Panc1 (cell line): ENCODE results near the gene TMEM141. TPM values are rescaled to one million over a fixed set of nuclear protein-coding genes. Genes with fewer than 3 reads are reported as not detected.
"Not testable (repeated sequence)": the region's sequence is repeated elsewhere in the genome, so short reads cannot be mapped to it uniquely, and the experiment has no call there.

Experiments
- ATAC-seq: fragments of 200-7000 bp; cut with Tn5 transposase; 2 replicates; pipeline ENCODE4 v1.9.1; 2020; ENCODE audit warnings: mild to moderate bottlenecking, moderate library complexity
- BruUV-seq: library from RNA; stranded (reverse); fragments of 400-500 nt; replicated peaks from 2 replicates; lab custom pipeline; 2021; lab: Mats Ljungman, UMichigan
- CTCF ChIA-PET: fragments of 300-600 bp; sonication (Branson Sonifier 250); formaldehyde crosslinking; loops from one replicate; lab custom pipeline; 2022; ENCODE audit warnings: antibody characterized with exemption; lab: Charles Lee
- POLR2A ChIA-PET: fragments of 300-600 bp; sonication (Branson Sonifier 250); formaldehyde crosslinking; loops from one replicate; lab custom pipeline; 2022; ENCODE audit warnings: antibody characterized with exemption; lab: Charles Lee
- DNase-seq: peaks from one replicate; pipeline ENCODE4 v3.0.0-alpha.2; 2010; ENCODE audit warnings: low read depth, low spot score
- H3K27ac ChIP-seq: 2 replicates; pipeline ENCODE4 v1.5.1; 2011; ENCODE audit warnings: mild to moderate bottlenecking, low read length, inconsistent platforms
- H3K27me3 ChIP-seq: fragments of 200-500 bp; sonication (Bioruptor generic); 2 replicates; pipeline ENCODE4 v1.6.0; 2014; ENCODE audit warnings: low read length, inconsistent platforms; ENCODE audit not compliant: control insufficient read depth, insufficient read depth
- H3K36me3 ChIP-seq: fragments of 200-500 bp; sonication (Bioruptor generic); 2 replicates; pipeline ENCODE4 v1.5.1; 2014; ENCODE audit warnings: inconsistent platforms, mild to moderate bottlenecking, low read length, moderate library complexity; ENCODE audit not compliant: control insufficient read depth, insufficient read depth
- H3K4me1 ChIP-seq: 2 replicates; pipeline ENCODE4 v1.5.1; 2011; ENCODE audit warnings: inconsistent platforms, mild to moderate bottlenecking, low read length, moderate library complexity; ENCODE audit not compliant: control insufficient read depth, insufficient read depth
- H3K4me3 ChIP-seq, 2 experiments: 2 replicates each; pipeline ENCODE4 v1.5.1; 2011 to 2012; ENCODE audit warnings: low read depth in 2 of 2, low read length in 2 of 2, mild to moderate bottlenecking in 2 of 2, inconsistent platforms in 1 of 2, moderate library complexity in 1 of 2
- H3K9me3 ChIP-seq: fragments of 200-500 bp; sonication (Bioruptor generic); 2 replicates; pipeline ENCODE4 v1.5.1; 2014; ENCODE audit warnings: low read depth, mild to moderate bottlenecking, inconsistent platforms, low read length, moderate library complexity; ENCODE audit not compliant: control insufficient read depth, insufficient read depth
- POLR2AphosphoS5 ChIP-seq: IDR thresholded peaks from 2 replicates; pipeline ENCODE4 v1.6.1; 2012; ENCODE audit warnings: mild to moderate bottlenecking, low read depth, low read length, moderate library complexity
- SIN3A ChIP-seq: IDR thresholded peaks from 2 replicates; pipeline ENCODE4 v1.6.1; 2012; ENCODE audit warnings: low read depth, mild to moderate bottlenecking, low read length, moderate library complexity, borderline replicate concordance; ENCODE audit not compliant: insufficient read depth
- TCF7L2 ChIP-seq: IDR thresholded peaks from 2 replicates; pipeline ENCODE4 v1.6.1; 2011; ENCODE audit warnings: mild to moderate bottlenecking, low read depth, low read length, inconsistent platforms
- in situ Hi-C: cut with HindIII; loops from 2 replicates; pipeline ENCODE4 v1.10.0; 2016; ENCODE audit warnings: low sequenced_read_pairs, low pct_unique_long_range_greater_than_20kb
- intact Hi-C: fragments of 100-400 bp; cut with micrococcal nuclease; formaldehyde crosslinking; loops from one replicate; pipeline ENCODE4 v1.10.0; 2022; ENCODE audit not compliant: unreplicated experiment
- total RNA-seq: library from RNA; stranded (reverse); gene quantifications from one replicate; pipeline ENCODE4 v1.2.1, GENCODE V29; 2021; ENCODE audit not compliant: unreplicated experiment
- TF ChIP-seq, protein P1 (sequence below): fragments of 450-650 bp; IDR thresholded peaks from 2 replicates; pipeline ENCODE4 v1.5.1; 2017; ENCODE audit warnings: mild to moderate bottlenecking
- TF ChIP-seq, protein P2 (sequence below), 2 experiments: IDR thresholded peaks; 2 replicates each; pipeline ENCODE4 v1.6.1; 2011 to 2012; ENCODE audit warnings: low read depth in 2 of 2, control low read depth in 1 of 2, low read length in 1 of 2, mild to moderate bottlenecking in 1 of 2, moderate library complexity in 1 of 2; ENCODE audit not compliant: insufficient read depth in 1 of 2

TMEM141 gene
- total RNA-seq, 1 experiment from 2014 or later: 53.5 TPM

DNA sequence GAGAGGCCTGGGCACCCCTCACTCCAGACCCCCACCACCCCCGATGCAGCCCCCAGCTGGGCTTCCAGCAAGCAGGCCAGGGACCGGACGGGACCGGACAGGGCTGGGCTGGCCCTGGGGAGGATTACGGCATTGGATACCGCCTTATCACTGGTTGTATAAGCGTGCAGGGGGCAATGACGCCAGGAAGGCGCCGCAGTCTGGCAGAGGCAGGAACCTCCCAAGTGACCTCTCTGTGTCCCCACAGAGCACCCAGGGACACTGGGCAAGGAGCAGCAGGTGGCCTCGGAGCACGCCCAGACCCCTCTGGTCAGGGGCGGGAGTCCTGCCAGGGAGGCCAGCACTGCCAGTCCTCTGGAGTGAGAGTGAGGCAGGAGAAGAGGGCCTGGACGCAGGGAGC, 26.1 kb upstream of the TMEM141 start:
- in situ Hi-C loops (no loop called here), intact Hi-C loops (no loop called here)
- ATAC-seq (no peak), DNase-seq (no peak)
- ChIA-PET POLR2A (no interaction called here), CTCF (no interaction called here)
- H3K27ac ChIP-seq: no peak overlapping the region
- peaks cover 3% of the 10 kb centered on the region; the same call in 1 of the 2 replicates for H3K4me1 ChIP-seq
- no TSS peak for BruUV-seq
- TF ChIP-seq POLR2AphosphoS5 (no peak), TCF7L2 (no peak), SIN3A (no peak)
- TF ChIP-seq, protein P1, sequence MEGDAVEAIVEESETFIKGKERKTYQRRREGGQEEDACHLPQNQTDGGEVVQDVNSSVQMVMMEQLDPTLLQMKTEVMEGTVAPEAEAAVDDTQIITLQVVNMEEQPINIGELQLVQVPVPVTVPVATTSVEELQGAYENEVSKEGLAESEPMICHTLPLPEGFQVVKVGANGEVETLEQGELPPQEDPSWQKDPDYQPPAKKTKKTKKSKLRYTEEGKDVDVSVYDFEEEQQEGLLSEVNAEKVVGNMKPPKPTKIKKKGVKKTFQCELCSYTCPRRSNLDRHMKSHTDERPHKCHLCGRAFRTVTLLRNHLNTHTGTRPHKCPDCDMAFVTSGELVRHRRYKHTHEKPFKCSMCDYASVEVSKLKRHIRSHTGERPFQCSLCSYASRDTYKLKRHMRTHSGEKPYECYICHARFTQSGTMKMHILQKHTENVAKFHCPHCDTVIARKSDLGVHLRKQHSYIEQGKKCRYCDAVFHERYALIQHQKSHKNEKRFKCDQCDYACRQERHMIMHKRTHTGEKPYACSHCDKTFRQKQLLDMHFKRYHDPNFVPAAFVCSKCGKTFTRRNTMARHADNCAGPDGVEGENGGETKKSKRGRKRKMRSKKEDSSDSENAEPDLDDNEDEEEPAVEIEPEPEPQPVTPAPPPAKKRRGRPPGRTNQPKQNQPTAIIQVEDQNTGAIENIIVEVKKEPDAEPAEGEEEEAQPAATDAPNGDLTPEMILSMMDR: no peak
- TF ChIP-seq, protein P2, sequence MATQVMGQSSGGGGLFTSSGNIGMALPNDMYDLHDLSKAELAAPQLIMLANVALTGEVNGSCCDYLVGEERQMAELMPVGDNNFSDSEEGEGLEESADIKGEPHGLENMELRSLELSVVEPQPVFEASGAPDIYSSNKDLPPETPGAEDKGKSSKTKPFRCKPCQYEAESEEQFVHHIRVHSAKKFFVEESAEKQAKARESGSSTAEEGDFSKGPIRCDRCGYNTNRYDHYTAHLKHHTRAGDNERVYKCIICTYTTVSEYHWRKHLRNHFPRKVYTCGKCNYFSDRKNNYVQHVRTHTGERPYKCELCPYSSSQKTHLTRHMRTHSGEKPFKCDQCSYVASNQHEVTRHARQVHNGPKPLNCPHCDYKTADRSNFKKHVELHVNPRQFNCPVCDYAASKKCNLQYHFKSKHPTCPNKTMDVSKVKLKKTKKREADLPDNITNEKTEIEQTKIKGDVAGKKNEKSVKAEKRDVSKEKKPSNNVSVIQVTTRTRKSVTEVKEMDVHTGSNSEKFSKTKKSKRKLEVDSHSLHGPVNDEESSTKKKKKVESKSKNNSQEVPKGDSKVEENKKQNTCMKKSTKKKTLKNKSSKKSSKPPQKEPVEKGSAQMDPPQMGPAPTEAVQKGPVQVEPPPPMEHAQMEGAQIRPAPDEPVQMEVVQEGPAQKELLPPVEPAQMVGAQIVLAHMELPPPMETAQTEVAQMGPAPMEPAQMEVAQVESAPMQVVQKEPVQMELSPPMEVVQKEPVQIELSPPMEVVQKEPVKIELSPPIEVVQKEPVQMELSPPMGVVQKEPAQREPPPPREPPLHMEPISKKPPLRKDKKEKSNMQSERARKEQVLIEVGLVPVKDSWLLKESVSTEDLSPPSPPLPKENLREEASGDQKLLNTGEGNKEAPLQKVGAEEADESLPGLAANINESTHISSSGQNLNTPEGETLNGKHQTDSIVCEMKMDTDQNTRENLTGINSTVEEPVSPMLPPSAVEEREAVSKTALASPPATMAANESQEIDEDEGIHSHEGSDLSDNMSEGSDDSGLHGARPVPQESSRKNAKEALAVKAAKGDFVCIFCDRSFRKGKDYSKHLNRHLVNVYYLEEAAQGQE (IDR thresholded peaks at IDR 0.05; ENCODE audit: insufficient read depth in 1 of 2, low read depth in 2 of 2, low read length in 1 of 2): no peak
- H3K27me3 ChIP-seq: no peaks in the 10 kb centered on the region
- H3K9me3 ChIP-seq: no peaks in the 10 kb centered on the region
- no peaks in the 10 kb centered on the region for H3K36me3 ChIP-seq
- no peak overlapping the region for H3K4me3 ChIP-seq

DNA sequence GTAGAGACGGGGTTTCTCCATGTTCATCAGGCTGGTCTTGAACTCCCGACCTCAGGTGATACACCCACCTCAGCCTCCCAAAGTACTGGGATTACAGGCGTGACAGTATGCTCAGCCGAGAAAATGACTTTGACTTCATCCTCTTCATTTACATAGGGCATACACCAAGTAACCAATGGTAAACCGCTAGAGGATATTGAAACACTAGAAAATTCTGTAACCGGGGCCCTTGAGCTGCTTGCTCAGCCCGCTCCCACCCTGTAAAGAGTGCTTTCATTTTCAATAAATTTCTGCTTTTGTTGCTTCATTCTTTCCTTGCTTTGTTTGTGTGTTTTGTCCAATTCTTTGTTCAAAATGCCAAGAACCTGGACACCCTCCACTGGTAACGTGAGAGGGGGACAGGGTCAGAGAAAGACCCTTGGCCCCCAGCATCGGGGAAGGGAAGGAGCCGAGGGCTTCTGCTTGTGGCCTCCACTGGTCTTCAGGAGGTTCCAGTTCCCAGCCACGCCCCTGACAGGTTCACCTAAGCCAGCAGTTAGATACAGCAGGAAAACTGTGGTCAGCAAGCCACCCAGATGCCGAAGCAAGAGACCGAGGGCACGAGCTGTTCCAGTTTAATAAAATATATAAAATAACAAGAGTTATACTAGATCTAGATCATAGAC, 25.3 kb upstream of the TMEM141 start:
- BruUV-seq, H3K4me3 ChIP-seq, DNase-seq, ATAC-seq, H3K4me1 ChIP-seq, intact Hi-C loops, POLR2A ChIA-PET, in situ Hi-C loops, H3K27me3 ChIP-seq, H3K9me3 ChIP-seq, H3K36me3 ChIP-seq, H3K27ac ChIP-seq: not testable (repeated sequence)
- CTCF ChIA-PET: interaction anchor here (0.5 to 0.8 kb wide), 3 partner anchors 8 to 595 kb away, joined by 3 read pairs; partner anchors contain the start of gene LCN8
